HG02588 (cell line): ENCODE data around the gene GREB1L.
"Not testable (repeated sequence)": the region's sequence is repeated elsewhere in the genome, so short reads cannot be mapped to it uniquely, and the experiment has no call there.

Experiments
- ATAC-seq: cut with Tn5 transposase; IDR thresholded peaks from one replicate; pipeline ENCODE4 v1.9.1; 2021; ENCODE audit warnings: mild to moderate bottlenecking, moderate library complexity; ENCODE audit not compliant: unreplicated experiment

GREB1L gene

GRCh38 chr18:21242141-21242779 lies at the start of gene GREB1L:
GREB1L (plus strand) TSS chr18:21242232; CDS start chr18:21383519, 141,287 bp downstream.
- ATAC-seq = no peak

- ATAC-seq = no peak
Measured at GRCh38 chr18:21192308-21192624, 49.8 kb upstream of the GREB1L start.

- ATAC-seq = no peak
Measured at GRCh38 chr18:21194871-21195771, 46.9 kb upstream of the GREB1L start.

GRCh38 chr18:21196426-21196825 lies 45.6 kb upstream of the GREB1L start:
- no peak for ATAC-seq

- no peak for ATAC-seq
Measured at GRCh38 chr18:21203126-21203525, 38.9 kb upstream of the GREB1L start.

- ATAC-seq = no peak
Measured at GRCh38 chr18:21203542-21204241, 38.3 kb upstream of the GREB1L start.

- no peak for ATAC-seq
Measured at GRCh38 chr18:21205695-21206094, 36.3 kb upstream of the GREB1L start.

GRCh38 chr18:21210278-21210677 lies 31.8 kb upstream of the GREB1L start:
- no peak for ATAC-seq

GRCh38 chr18:21210784-21211183 lies 31.2 kb upstream of the GREB1L start:
- ATAC-seq = no peak

- ATAC-seq = not testable (repeated sequence)
Measured at GRCh38 chr18:21214409-21214808, 27.6 kb upstream of the GREB1L start.

GRCh38 chr18:21215490-21215889 lies 26.5 kb upstream of the GREB1L start:
- no peak for ATAC-seq

- ATAC-seq = no peak
Measured at GRCh38 chr18:21218862-21219261, 23.2 kb upstream of the GREB1L start.

- no peak for ATAC-seq
Measured at GRCh38 chr18:21230436-21230835, 11.6 kb upstream of the GREB1L start.

GRCh38 chr18:21241301-21242048 lies 557 bp upstream of the GREB1L start:
- ATAC-seq = no peak

GRCh38 chr18:21242780-21243401 lies 859 bp downstream of the GREB1L start:
- no peak for ATAC-seq

- ATAC-seq = no peak
Measured at GRCh38 chr18:21254576-21254975, 12.5 kb downstream of the GREB1L start.

- no peak for ATAC-seq
Measured at GRCh38 chr18:21255211-21255610, 13.2 kb downstream of the GREB1L start.

GRCh38 chr18:21257386-21257785 lies 15.4 kb downstream of the GREB1L start:
- ATAC-seq = no peak

- ATAC-seq = no peak
Measured at GRCh38 chr18:21260621-21261020, 18.6 kb downstream of the GREB1L start.

- ATAC-seq = no peak
Measured at GRCh38 chr18:21261352-21261751, 19.3 kb downstream of the GREB1L start.

- no peak for ATAC-seq
Measured at GRCh38 chr18:21262244-21262643, 20.2 kb downstream of the GREB1L start.
